KOPT-K1 (cell line): ENCODE measurements around the gene NKAIN2.

Experiments
- H3K27ac ChIP-seq: fragments of 200-600 bp; sonication (generic); 2 replicates; pipeline ENCODE4 v1.5.1; 2016; ENCODE audit warnings: antibody characterized with exemption, mild to moderate bottlenecking, low read depth, low read length; ENCODE audit not compliant: poor library complexity, severe bottlenecking
- H3K36me3 ChIP-seq: fragments of 200-600 bp; sonication (generic); 2 replicates; pipeline ENCODE4 v1.5.1; 2017; ENCODE audit warnings: antibody characterized with exemption, mild to moderate bottlenecking, low read length, moderate library complexity; ENCODE audit not compliant: insufficient read depth
- H3K9me3 ChIP-seq: fragments of 200-600 bp; sonication (generic); 2 replicates; pipeline ENCODE4 v1.5.1; 2017; ENCODE audit warnings: antibody characterized with exemption, low read length, mild to moderate bottlenecking; ENCODE audit not compliant: insufficient read depth, poor library complexity, severe bottlenecking

Gene NKAIN2

DNA sequence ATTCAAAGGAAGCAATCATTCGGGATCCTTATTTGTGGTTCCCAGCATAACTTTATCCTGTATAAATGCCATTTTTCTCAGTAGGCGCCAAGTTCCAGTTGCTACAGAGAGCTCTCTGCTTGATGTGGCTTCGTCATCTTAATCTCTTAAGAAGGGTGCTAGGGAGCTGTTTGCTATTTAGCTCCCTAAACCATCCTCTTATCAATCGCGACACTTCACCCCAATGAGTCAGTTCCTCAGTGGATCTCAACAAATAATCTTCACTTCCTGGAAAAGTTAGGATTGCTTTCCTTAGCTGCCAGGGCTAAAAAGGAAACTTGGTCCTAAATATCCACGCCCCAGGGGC lies 1.3 kb upstream of the NKAIN2 start:
- no peak overlapping the region for H3K27ac ChIP-seq
- no peaks in the 10 kb centered on the region for H3K9me3 ChIP-seq
- no peaks in the 10 kb centered on the region for H3K36me3 ChIP-seq

GRCh38 chr6:123802697-123803503 lies 765 bp upstream of the NKAIN2 start:
- no peak overlapping the region for H3K27ac ChIP-seq
- H3K36me3 ChIP-seq = no peaks in the 10 kb centered on the region
- H3K9me3 ChIP-seq = no peaks in the 10 kb centered on the region

GRCh38 chr6:123804014-123804786 lies 535 bp downstream of the NKAIN2 start:
- Histone ChIP-seq H3K9me3 (no peaks in the 10 kb centered on the region), H3K36me3 (no peaks in the 10 kb centered on the region), H3K27ac (no peak overlapping the region)

DNA sequence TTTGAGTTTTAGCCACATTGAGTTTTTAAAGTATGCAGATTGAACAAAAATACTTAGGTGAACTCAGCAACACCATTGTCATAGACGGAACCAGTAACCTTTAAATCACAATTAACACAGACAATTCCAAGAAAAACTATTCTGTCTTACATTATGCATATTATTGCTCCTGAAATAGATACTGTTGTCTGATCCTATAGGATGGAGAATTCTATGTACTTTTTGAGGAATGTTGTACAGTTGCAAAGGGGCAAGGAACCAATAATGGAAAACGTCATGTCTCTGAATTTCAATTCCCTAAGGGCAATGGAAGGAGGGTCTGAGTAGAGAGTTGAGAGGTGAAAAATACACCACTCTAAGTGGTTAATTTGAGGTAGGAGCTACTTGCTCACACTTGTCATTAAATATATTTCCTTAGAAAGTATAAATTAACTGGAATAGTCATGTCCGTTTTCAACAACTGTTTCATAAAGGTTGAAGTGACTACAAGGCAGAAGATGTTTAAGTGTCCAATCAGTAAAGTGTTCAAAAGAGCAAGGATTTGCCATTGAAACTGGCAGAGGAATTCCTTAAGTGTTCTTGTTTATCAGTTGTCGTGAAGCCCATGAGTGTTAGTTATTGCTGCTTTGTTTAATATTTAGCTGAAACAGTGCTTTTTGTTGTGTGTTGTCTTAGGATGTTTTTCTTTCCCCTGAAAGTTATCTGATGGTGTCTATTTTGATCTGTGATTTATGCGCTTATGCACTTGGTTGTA lies 1.3 kb downstream of the NKAIN2 start:
- Histone ChIP-seq H3K9me3 (no peaks in the 10 kb centered on the region), H3K27ac (no peak overlapping the region), H3K36me3 (no peaks in the 10 kb centered on the region)

DNA sequence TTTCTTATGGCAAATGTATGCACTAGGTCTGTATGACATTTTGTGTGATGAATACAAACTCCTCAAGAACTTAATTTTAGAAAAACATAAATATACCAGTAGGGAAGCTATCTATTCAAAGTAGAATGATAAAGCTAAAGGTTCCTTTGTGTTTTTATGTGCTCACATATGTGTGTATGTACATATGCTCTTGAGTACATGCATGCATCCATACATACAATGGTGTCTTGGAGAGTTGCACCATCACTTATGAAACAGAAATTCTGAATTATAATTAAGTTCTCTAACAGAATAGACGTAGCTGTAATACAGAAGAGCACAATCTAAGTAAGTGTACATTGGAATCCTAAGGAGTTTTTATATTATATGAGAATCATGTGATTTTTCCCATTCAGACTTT lies 2.3 kb downstream of the NKAIN2 start:
- Histone ChIP-seq H3K9me3 (no peaks in the 10 kb centered on the region), H3K36me3 (no peaks in the 10 kb centered on the region), H3K27ac (no peak overlapping the region)

DNA sequence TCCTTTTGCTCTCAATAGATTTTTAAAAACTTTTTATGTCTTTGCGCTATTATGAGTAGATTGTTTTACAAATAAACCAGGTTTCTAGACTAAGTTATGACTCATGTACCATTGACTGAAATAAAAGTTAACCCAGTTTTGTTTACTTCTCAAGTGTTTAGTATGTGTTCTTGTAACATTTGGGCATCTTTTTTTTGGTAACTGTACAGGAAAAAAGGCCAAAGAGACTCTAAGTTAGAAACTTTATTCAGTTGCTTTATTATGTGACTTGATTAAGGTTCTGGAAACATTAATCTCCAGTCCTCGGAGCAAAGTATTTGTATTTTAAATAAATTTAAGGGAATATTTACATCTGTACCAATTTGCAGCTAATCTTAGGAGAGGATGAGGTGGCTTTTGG lies 2.9 kb downstream of the NKAIN2 start:
- no peak overlapping the region for H3K27ac ChIP-seq
- H3K9me3 ChIP-seq = no peaks in the 10 kb centered on the region
- H3K36me3 ChIP-seq = no peaks in the 10 kb centered on the region

DNA sequence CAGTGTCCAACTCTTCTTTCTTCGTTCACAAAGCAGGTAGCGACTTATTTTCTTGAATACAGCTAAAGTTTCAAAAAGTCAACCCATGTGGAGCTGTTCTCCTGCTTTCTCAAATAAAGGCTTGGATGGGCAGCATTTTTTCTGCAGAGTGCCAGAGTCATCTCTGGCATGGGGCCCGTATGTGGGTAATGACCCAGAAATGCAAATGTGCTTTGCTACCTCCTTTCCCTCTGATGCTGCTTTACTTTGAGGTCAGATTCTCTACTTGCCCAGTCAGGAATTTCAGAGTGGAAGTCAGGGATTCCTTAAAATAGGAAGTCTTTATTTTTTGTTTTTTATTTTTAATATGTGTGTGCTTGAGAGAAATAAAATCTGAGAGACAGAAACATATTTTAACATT lies 4.9 kb downstream of the NKAIN2 start:
- H3K27ac ChIP-seq = no peak overlapping the region
- no peaks in the 10 kb centered on the region for H3K9me3 ChIP-seq

DNA sequence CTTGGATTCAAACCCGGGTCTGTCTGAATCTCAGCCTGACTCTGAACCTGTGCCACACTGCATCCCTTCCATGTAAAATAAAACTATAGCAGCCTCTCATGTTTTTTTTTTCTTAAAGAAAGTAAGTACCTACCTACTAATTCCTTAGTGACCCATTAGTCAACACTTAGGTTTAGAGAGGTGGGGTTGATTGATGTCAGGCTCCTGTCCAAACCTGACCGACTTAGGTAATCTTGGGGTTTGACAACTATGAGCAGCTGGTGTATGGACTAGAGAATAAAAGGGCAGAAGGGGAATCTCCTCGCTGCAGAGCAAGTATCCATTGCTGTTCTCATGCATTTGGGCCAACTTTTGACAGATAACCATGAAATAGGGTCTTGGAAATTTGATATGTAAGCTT lies 6.5 kb downstream of the NKAIN2 start:
- Histone ChIP-seq H3K36me3 (no peaks in the 10 kb centered on the region), H3K27ac (no peak overlapping the region), H3K9me3 (no peaks in the 10 kb centered on the region)

More for the DNA sequence above, 4.9 kb downstream of the NKAIN2 start:
- H3K36me3 ChIP-seq = no peaks in the 10 kb centered on the region

GRCh38 chr6:123810948-123811347 lies 7.3 kb downstream of the NKAIN2 start:
- no peak overlapping the region for H3K27ac ChIP-seq
- no peaks in the 10 kb centered on the region for H3K9me3 ChIP-seq
- H3K36me3 ChIP-seq = no peaks in the 10 kb centered on the region

GRCh38 chr6:123811378-123811777 lies 7.7 kb downstream of the NKAIN2 start:
- H3K27ac ChIP-seq = no peak overlapping the region
- no peaks in the 10 kb centered on the region for H3K9me3 ChIP-seq
- no peaks in the 10 kb centered on the region for H3K36me3 ChIP-seq

- Histone ChIP-seq H3K36me3 (no peaks in the 10 kb centered on the region), H3K27ac (no peak overlapping the region), H3K9me3 (no peaks in the 10 kb centered on the region)
Observed at GRCh38 chr6:123812621-123813020, 9.0 kb downstream of the NKAIN2 start.

- Histone ChIP-seq H3K27ac (no peak overlapping the region), H3K36me3 (no peaks in the 10 kb centered on the region), H3K9me3 (no peaks in the 10 kb centered on the region)
Observed at GRCh38 chr6:123821112-123821511, 17.4 kb downstream of the NKAIN2 start.

- Histone ChIP-seq H3K36me3 (no peaks in the 10 kb centered on the region), H3K27ac (no peak overlapping the region), H3K9me3 (no peaks in the 10 kb centered on the region)
Observed at GRCh38 chr6:123829302-123829953, 25.8 kb downstream of the NKAIN2 start.

DNA sequence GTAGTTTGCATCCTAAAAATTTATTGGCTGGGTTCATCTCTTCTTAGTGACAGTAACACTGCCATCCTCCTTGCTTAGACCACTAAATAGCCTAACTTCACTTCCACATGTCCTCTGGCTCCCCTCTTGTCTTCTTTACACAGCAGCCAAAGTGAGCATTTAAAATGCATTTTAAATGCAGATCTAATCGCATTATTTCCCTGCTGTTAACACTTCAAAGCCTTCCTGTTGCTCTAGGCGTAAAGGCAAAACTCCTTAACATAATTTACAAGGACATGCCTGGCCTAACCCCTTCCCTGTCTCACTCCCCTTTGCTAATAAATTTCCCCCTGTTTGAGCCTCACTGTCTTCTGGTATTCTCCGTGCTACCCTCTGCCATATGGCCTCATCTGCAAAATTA lies 26.5 kb downstream of the NKAIN2 start:
- Histone ChIP-seq H3K36me3 (no peaks in the 10 kb centered on the region), H3K27ac (no peak overlapping the region)

More for the DNA sequence above, 26.5 kb downstream of the NKAIN2 start:
- no peaks in the 10 kb centered on the region for H3K9me3 ChIP-seq
